Tibial nerve (tissue), 4 donors: ENCODE measurements around the gene FAM83D.

Source experiments
- EP300 ChIP-seq, 2 donors: sonication (generic); formaldehyde crosslinking; IDR thresholded peaks; one replicate each; pipeline ENCODE4 v1.6.1; 2017; ENCODE audit warnings: antibody characterized with exemption in 2 of 2, mild to moderate bottlenecking in 1 of 2
- POLR2A ChIP-seq, 2 donors: fragments of 450-650 bp; IDR thresholded peaks; one replicate each; pipeline ENCODE4 v1.6.1; 2017; ENCODE audit warnings: antibody characterized with exemption in 2 of 2, mild to moderate bottlenecking in 2 of 2, moderate library complexity in 2 of 2
- TF ChIP-seq, protein P1 (sequence below), 5 experiments: fragments of 200-600 bp in 3 of 5; fragments of 450-650 bp in 2 of 5; sonication (generic) in 3 of 5; IDR thresholded peaks; one replicate each; pipeline ENCODE4 v1.5.1; 2016 to 2019; ENCODE audit warnings: antibody characterized with exemption in 5 of 5, mild to moderate bottlenecking in 3 of 5, moderate library complexity in 2 of 5

- TF ChIP-seq, protein P1, sequence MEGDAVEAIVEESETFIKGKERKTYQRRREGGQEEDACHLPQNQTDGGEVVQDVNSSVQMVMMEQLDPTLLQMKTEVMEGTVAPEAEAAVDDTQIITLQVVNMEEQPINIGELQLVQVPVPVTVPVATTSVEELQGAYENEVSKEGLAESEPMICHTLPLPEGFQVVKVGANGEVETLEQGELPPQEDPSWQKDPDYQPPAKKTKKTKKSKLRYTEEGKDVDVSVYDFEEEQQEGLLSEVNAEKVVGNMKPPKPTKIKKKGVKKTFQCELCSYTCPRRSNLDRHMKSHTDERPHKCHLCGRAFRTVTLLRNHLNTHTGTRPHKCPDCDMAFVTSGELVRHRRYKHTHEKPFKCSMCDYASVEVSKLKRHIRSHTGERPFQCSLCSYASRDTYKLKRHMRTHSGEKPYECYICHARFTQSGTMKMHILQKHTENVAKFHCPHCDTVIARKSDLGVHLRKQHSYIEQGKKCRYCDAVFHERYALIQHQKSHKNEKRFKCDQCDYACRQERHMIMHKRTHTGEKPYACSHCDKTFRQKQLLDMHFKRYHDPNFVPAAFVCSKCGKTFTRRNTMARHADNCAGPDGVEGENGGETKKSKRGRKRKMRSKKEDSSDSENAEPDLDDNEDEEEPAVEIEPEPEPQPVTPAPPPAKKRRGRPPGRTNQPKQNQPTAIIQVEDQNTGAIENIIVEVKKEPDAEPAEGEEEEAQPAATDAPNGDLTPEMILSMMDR (IDR thresholded peaks at IDR 0.05) = no peak
- TF ChIP-seq POLR2A (IDR thresholded peaks at IDR 0.05) (no peak), EP300 (IDR thresholded peaks at IDR 0.05) (no peak)
Observed at GRCh38 chr20:38915355-38915754, 10.9 kb upstream of the FAM83D start.
